HFF-Myc (cell line): Measurements from ENCODE around the gene APOL1.

Experiments
- DNase-seq: peaks from one replicate; pipeline ENCODE4 v3.0.0-alpha.2; 2011; ENCODE audit warnings: low read depth; ENCODE audit errors: extremely low read depth
- H3K4me3 ChIP-seq: replicated peaks from 2 replicates; pipeline ENCODE4 v1.5.1; 2011; ENCODE audit warnings: low read depth, mild to moderate bottlenecking, control low read depth, low read length
- CTCF ChIP-seq: IDR thresholded peaks from 2 replicates; pipeline ENCODE4 v1.5.1; 2012; ENCODE audit warnings: mild to moderate bottlenecking, low read depth, low read length, control low read depth; ENCODE audit errors: missing control alignments

The APOL1 gene

DNA sequence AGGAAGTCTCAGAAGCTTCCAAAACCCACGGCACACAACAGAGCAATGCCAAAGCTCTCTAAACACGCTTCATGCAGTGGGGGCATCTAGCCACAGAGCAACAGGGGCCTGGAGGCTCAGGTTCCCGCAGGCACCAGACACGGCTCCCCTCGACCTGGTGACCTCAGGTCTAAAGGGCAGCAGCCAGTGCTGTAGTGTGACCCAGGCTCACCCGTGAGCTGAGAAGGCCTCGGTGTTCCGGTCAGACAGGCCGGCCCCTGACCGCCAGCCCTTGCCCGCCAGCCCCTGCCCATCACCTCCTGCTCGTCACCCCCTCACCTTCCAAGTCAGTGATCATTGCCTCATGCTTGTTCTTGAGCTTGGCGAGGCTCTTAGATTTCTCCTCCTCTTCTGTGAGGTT lies 45.7 kb downstream of the APOL1 start:
- DNase-seq: no peak
- H3K4me3 ChIP-seq: no peak overlapping the region
- TF ChIP-seq CTCF: no peak

- no peak for TF ChIP-seq CTCF
- no peak for DNase-seq
- H3K4me3 ChIP-seq: no peak overlapping the region
Measured at GRCh38 chr22:36299295-36299694, 46.4 kb downstream of the APOL1 start.

DNA sequence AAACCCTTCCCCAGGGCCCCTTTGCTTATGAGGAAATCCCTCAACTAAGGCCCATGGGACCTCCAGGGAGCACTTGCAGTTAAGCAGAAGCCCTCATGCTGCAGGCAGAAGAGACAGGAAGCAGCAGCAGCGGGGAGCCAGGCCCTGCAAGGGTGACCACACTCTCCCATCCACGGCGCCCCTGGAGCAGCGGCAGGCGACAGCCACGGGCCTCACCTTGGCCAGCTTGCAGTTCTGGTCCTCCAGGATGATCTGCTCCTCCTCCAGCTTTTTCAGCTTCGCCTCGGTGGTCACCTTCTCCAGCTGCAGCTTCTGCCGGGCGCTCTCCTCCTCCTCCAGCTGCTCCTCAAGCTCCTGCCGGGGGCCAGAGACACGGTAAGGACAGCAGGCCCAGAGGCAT lies 47.0 kb downstream of the APOL1 start:
- DNase-seq: no peak
- TF ChIP-seq CTCF: no peak
- H3K4me3 ChIP-seq: no peak overlapping the region

- H3K4me3 ChIP-seq: no peak overlapping the region
- no peak for TF ChIP-seq CTCF
- no peak for DNase-seq
Measured at GRCh38 chr22:36300396-36301212, 47.7 kb downstream of the APOL1 start.

GRCh38 chr22:36301384-36301828 lies 48.5 kb downstream of the APOL1 start:
- H3K4me3 ChIP-seq: no peak overlapping the region
- DNase-seq: peak; percentile 32
- peak; percentile 93 for TF ChIP-seq CTCF

GRCh38 chr22:36301851-36302250 lies 48.9 kb downstream of the APOL1 start:
- TF ChIP-seq CTCF: no peak
- peak; percentile 43 for DNase-seq
- no peak overlapping the region for H3K4me3 ChIP-seq
